ENCODE data around the gene PEX13. TPM values are rescaled to one million over a fixed set of nuclear protein-coding genes. Genes with fewer than 3 reads are reported as not detected.

Gene PEX13
- total and polyA plus RNA-seq, 2 donors (not counting 3 experiments of a cell fraction or from before 2014, with no cell fraction given): 18.0 to 21.0 TPM

DNA sequence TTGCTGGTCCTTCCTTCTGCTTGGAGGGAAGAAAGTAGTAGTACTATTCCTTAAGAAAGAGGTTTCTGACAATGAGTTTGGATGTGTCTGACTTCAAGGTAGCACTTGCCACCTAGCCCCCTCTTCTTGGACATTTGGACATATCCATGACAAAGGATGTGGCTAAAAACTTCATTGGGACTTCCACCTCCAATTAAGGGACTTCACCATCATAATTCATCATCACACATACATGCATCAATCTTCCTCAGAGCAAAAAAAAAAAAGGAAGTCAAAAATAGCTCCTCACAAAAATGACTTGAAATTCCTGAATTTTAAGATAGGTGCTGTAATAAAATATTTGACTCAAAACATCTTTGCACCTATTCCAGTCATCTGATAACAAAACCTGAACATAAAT lies 23.4 kb upstream of the PEX13 start:
- Histone ChIP-seq H3K27ac (ENCODE audit: insufficient read depth, low read depth, low read length) (no peak overlapping the region), H3K9ac (replicated peaks; ENCODE audit: extremely low read depth, insufficient read depth, low read length) (no peak overlapping the region), H3K9me1 (replicated peaks; ENCODE audit: control insufficient read depth, extremely low read depth, insufficient read depth, low read length) (no peaks in the 10 kb centered on the region), H3K4me1 (ENCODE audit: control insufficient read depth, extremely low read depth, insufficient read depth, low read length) (no peaks in the 10 kb centered on the region), H4K20me1 (replicated peaks; ENCODE audit: control insufficient read depth, extremely low read depth, insufficient read depth, low read length) (no peaks in the 10 kb centered on the region), H3K27me3 (ENCODE audit: control insufficient read depth in 2 of 2, insufficient read depth in 2 of 2, low read length in 2 of 2) (no peaks in the 10 kb centered on the region), H2AFZ (ENCODE audit: low read depth, low read length) (no peak overlapping the region), H3K9me3 (replicated peaks; ENCODE audit: control insufficient read depth, insufficient read depth, low read length) (no peaks in the 10 kb centered on the region), H3K79me2 (ENCODE audit: control insufficient read depth, insufficient read depth, low read length) (no peaks in the 10 kb centered on the region), H3K4me2 (ENCODE audit: insufficient read depth, low read length) (no peak overlapping the region), H3K4me3 (replicated peaks in 1 of 3; ENCODE audit: insufficient read depth in 1 of 3, low read depth in 1 of 3, low read length in 3 of 3) (no peak overlapping the region), H3K36me3 (ENCODE audit: control insufficient read depth in 2 of 2, extremely low read depth in 1 of 2, insufficient read depth in 2 of 2, low read length in 2 of 2) (no peaks in the 10 kb centered on the region)
- TF ChIP-seq, protein P1, sequence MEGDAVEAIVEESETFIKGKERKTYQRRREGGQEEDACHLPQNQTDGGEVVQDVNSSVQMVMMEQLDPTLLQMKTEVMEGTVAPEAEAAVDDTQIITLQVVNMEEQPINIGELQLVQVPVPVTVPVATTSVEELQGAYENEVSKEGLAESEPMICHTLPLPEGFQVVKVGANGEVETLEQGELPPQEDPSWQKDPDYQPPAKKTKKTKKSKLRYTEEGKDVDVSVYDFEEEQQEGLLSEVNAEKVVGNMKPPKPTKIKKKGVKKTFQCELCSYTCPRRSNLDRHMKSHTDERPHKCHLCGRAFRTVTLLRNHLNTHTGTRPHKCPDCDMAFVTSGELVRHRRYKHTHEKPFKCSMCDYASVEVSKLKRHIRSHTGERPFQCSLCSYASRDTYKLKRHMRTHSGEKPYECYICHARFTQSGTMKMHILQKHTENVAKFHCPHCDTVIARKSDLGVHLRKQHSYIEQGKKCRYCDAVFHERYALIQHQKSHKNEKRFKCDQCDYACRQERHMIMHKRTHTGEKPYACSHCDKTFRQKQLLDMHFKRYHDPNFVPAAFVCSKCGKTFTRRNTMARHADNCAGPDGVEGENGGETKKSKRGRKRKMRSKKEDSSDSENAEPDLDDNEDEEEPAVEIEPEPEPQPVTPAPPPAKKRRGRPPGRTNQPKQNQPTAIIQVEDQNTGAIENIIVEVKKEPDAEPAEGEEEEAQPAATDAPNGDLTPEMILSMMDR (IDR thresholded peaks at IDR 0.05; ENCODE audit: extremely low read depth in 1 of 2, insufficient read depth in 1 of 2, low read depth in 1 of 2, low read length in 2 of 2): no peak
- TF ChIP-seq POLR2A (IDR thresholded peaks at IDR 0.05; ENCODE audit: low read depth, low read length) (no peak), POLR2AphosphoS5 (IDR thresholded peaks at IDR 0.05; ENCODE audit: insufficient read depth, low read depth, low read length) (no peak), MYC (IDR thresholded peaks at IDR 0.05; ENCODE audit: low read depth, low read length) (no peak), EZH2 (IDR thresholded peaks at IDR 0.05; ENCODE audit: borderline replicate concordance, low read depth, low read length, severe bottlenecking) (no peak), FOS (IDR thresholded peaks at IDR 0.05; ENCODE audit: borderline replicate concordance, insufficient read depth, low read length) (no peak), JUN (IDR thresholded peaks at IDR 0.05; ENCODE audit: borderline replicate concordance, insufficient read depth, insufficient read length, low read depth) (no peak), GATA2 (IDR thresholded peaks at IDR 0.05; ENCODE audit: insufficient read depth, insufficient read length, low read depth, low read length) (no peak)
- TF ChIP-seq, protein P2, sequence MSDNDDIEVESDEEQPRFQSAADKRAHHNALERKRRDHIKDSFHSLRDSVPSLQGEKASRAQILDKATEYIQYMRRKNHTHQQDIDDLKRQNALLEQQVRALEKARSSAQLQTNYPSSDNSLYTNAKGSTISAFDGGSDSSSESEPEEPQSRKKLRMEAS (IDR thresholded peaks at IDR 0.05; ENCODE audit: insufficient read depth, insufficient read length): no peak
- DNase-seq (ENCODE audit: low read depth, low spot score) (no peak), FAIRE-seq (no peak)
- ChIA-PET CTCF (interaction anchor here (1.3 kb wide), 1 partner anchor 287 kb away, joined by 3 read pairs; no protein-coding TSS in a partner anchor), POLR2A (no interaction called here)
- no TSS peak for BruUV-seq (replicated peaks)
- intact Hi-C loops (cut with micrococcal nuclease): no loop called here
- dilution Hi-C loops (cut with MboI; ENCODE audit: extremely low pct_ligation_motif_present, low sequenced_read_pairs): no loop called here
